ENCODE results near the gene RIPOR2.

Gene RIPOR2

DNA sequence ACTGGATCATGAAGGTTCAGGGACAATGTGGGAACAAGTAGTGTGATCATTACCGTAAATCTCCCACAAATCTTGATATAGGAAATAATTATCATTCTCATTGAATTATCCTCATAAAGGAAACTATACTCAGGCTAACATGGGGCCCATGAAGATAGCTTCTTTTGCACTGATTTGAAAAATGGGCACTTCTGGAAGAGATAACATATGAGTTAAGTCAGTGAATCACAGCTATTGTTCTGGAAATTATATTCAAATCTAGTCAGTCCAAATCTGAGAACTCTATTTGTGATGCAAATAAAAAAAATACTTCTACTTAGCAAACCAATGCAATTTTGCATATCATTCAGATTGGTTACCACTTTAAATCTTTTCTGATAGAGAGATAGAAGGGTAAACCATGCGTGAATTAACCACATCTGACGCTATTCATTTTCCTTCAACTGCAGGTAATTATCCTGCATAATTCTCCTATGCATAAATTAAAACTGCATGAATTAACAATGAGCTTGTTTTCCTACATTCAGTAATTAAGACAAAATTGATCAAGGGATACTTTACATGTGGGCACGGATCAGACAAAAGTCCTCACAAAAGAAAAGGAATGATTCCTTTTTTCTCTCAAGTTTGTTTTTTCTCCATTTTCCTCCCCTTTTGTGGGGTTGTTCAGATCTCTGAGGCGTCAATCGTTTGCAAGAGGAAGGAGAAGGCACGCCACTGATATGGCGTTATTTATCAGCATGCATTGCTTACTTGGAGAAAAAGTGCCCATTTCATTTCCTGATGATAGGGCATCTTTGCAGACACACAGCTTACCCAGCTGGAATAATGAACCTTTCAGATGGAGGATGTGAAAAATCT, 36.4 kb downstream of the RIPOR2 start:
- TF ChIP-seq, protein P1, sequence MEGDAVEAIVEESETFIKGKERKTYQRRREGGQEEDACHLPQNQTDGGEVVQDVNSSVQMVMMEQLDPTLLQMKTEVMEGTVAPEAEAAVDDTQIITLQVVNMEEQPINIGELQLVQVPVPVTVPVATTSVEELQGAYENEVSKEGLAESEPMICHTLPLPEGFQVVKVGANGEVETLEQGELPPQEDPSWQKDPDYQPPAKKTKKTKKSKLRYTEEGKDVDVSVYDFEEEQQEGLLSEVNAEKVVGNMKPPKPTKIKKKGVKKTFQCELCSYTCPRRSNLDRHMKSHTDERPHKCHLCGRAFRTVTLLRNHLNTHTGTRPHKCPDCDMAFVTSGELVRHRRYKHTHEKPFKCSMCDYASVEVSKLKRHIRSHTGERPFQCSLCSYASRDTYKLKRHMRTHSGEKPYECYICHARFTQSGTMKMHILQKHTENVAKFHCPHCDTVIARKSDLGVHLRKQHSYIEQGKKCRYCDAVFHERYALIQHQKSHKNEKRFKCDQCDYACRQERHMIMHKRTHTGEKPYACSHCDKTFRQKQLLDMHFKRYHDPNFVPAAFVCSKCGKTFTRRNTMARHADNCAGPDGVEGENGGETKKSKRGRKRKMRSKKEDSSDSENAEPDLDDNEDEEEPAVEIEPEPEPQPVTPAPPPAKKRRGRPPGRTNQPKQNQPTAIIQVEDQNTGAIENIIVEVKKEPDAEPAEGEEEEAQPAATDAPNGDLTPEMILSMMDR (IDR thresholded peaks at IDR 0.05) = no peak

DNA sequence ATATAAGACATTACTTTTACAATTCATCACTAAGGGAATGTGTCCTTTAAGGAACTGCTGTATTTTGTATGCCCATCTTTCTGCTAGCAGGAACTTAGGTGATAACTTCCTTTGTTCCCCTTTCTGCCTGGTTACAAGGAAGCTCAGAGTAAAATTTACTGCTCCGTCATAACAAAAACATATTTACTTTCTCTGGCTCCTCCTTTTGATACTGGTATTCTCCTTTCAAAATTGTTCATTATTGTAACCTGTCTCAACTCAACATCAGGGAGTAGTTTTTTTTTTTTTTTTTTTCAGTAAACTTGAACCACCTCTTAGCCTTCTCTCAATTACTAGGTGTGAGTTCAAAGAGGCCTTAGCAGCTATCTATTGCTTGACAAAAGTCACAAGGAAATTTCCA, 37.1 kb downstream of the RIPOR2 start:
- TF ChIP-seq, protein P1 (IDR thresholded peaks at IDR 0.05) = no peak

DNA sequence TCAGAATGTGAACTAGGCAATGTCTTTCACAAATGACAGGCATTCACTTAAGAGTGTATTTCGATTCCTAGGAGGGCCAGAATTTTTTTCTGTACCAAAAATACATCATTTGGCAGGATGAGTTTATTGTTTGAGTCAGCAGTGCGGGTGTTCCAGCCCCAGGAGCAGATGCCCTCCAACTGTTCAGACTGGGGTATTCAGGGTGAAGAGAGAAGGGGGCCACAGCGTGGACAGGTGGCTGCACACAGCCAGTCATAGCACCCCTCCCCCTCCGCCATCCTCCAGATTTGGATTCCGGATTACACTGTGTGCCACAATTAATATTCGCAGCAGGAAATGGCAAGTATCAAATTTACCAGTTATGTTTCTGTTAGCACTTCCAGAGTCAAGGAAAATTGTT, 38.6 kb downstream of the RIPOR2 start:
- TF ChIP-seq, protein P1 (IDR thresholded peaks at IDR 0.05) = no peak

DNA sequence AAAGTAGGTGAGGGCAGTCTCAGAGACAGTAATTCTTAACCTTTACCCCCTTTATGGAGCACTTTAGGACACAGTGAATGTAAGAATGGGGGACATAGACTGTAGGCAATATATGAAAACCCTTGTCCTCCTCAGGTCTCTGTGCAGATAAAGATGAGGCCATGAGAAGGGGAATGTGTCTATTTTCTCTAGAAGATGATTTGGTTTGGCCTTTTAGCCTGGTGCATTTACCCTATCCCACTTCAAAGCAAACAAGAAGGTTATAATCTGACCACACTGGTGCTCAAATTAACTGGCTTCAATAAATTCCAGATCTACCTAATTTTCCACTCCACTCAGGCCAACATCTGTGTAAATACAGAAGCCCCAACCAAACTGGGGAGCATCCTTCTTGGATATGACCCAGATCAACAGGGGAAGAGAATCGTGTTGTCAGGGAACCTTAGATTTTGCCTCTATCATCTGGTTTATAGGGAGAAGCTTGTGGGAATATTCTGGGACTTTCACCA, 42.4 kb downstream of the RIPOR2 start:
- TF ChIP-seq, protein P1 (IDR thresholded peaks at IDR 0.05) = no peak

DNA sequence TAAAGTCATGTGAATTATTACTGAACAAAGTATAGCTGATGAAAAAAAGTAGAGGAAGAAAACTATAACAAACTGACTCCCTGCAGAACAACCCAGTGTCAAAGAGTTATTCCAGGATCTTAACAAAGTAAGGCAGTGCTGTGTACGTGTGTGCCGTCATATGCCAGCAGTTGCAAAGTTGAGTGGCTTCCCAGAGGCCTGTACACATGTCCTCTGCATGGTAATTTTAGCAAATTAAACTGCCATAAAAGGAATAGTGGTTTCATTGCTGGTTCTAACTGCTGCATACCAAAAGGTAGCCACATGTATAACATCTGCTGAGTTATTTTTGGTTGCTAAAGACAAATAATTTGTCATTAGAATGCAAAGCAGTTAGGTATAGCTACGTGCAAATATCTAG, 44.8 kb downstream of the RIPOR2 start:
- TF ChIP-seq, protein P1 (IDR thresholded peaks at IDR 0.05) = no peak

DNA sequence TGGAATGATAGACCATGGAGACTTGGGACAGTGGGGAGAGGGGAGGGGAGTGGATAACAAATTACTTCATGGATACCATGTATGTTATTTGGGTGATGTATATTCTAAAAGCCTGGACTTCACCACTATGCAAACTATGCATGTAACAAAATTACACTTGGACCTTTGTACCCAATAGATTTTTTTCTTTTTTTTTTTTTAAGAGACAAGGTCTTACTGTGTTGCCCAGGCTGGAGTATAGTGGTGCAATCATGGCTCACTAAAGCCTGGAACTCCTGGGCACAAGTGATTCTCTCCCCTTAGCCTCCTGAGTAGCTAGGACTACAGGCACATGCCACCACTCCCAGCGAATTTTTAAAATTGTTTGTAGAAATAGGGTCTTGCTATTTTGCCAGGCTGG, 45.3 kb downstream of the RIPOR2 start:
- TF ChIP-seq, protein P1 (IDR thresholded peaks at IDR 0.05) = no peak

DNA sequence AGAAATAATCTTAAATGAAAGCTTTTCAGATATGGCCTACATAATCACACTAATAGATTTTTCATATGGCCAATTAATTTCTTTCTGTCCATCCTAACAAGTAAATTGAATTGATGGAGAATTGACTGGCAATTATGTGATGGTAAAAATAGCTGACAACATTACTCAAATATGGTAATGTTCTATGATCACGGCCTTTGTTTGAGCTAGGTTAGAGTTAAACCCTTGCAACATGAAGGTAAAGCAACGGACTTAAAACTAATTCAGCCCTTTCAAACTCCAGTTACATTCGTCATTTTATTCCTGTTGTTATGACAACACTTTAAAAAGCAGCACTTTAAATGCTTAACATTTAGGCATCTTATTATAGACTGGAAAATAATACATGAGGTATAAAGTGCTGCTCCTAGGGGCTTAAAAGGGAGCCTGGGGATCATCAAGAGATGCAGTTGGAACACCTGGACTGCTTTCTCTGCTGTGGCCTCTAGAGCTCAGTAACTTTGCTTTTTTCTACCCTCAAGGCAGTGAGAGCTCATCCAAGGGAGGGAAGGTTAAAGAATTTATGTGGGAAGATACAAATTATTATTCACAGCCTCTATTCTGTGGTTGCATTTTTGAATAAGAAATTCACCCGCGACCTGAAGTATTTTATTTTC, 46.9 kb downstream of the RIPOR2 start:
- TF ChIP-seq, protein P1 (IDR thresholded peaks at IDR 0.05) = no peak
